ENCODE results near the gene C19orf12.

The C19orf12 gene

DNA sequence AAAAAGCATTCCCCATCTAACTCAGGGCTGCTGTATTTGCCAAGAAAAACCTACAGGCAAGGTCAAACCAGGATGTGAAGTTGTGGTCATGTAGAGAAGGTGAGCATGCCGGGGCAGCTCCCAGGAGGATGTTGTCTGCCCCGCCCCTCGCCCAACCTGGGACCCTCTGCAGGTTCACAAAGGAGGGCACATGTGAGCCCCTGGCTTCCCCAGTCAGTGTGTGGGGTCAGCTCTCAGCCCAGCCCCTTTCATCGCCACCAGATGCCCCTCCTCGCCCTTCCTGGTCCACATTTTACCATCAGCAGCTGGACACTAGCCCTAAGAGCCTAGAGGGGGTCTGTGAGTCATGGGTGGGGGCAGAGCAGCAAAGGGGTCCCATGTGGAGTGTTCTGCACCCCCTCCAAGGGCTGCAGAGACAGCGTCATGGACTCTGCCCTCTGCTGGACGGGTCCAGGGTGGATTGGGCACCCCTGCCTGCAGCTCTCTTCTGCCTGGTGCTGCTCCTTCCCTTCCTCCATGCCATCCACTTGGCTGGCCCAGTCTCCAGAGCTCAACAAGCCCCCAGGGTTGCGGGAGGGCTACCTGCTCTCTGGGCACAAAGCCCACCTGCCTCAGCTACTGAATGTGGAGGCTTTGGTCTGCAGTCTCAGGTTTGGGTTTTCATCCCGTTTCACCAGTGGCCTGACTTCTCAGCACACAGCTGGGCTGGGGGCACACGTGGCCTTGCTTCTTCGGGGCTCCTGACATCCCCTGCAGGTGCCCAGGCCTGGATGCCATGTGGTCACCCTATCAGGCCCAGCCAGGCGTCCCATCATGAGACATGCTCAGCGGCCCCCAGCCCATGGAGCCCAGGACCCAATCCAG lies 46.1 kb downstream of the C19orf12 start:
- Histone ChIP-seq H2AFZ (ENCODE audit: low read depth, low read length, severe bottlenecking) (no peak overlapping the region), H3K4me2 (ENCODE audit: low read depth, low read length, poor library complexity, severe bottlenecking) (no peak overlapping the region), H3K27ac (ENCODE audit: low read depth, low read length) (no peak overlapping the region), H3K36me3 (ENCODE audit: low read length) (no peaks in the 10 kb centered on the region), H3K79me2 (ENCODE audit: insufficient read depth, low read length) (no peaks in the 10 kb centered on the region), H4K20me1 (ENCODE audit: low read depth, low read length) (no peaks in the 10 kb centered on the region), H3K27me3 (ENCODE audit: low read length) (no peaks in the 10 kb centered on the region), H3K4me3 (ENCODE audit: insufficient read depth, low read length, poor library complexity, severe bottlenecking) (no peak overlapping the region), H3K9me3 (ENCODE audit: insufficient read depth, low read length) (no peaks in the 10 kb centered on the region), H3K9ac (ENCODE audit: low read length) (no peak overlapping the region), H3F3A (ENCODE audit: insufficient read depth) (peaks cover 7% of the 10 kb centered on the region), H3K9me2 (replicated peaks; ENCODE audit: insufficient read depth, low read length) (no peaks in the 10 kb centered on the region)
- TF ChIP-seq, protein P1, sequence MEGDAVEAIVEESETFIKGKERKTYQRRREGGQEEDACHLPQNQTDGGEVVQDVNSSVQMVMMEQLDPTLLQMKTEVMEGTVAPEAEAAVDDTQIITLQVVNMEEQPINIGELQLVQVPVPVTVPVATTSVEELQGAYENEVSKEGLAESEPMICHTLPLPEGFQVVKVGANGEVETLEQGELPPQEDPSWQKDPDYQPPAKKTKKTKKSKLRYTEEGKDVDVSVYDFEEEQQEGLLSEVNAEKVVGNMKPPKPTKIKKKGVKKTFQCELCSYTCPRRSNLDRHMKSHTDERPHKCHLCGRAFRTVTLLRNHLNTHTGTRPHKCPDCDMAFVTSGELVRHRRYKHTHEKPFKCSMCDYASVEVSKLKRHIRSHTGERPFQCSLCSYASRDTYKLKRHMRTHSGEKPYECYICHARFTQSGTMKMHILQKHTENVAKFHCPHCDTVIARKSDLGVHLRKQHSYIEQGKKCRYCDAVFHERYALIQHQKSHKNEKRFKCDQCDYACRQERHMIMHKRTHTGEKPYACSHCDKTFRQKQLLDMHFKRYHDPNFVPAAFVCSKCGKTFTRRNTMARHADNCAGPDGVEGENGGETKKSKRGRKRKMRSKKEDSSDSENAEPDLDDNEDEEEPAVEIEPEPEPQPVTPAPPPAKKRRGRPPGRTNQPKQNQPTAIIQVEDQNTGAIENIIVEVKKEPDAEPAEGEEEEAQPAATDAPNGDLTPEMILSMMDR (IDR thresholded peaks at IDR 0.05; ENCODE audit: insufficient read depth, low read length, poor library complexity, severe bottlenecking) = no peak
- no peak for TF ChIP-seq EZH2phosphoT487 (conservative IDR thresholded peaks at IDR 0.05; ENCODE audit: low read length)

DNA sequence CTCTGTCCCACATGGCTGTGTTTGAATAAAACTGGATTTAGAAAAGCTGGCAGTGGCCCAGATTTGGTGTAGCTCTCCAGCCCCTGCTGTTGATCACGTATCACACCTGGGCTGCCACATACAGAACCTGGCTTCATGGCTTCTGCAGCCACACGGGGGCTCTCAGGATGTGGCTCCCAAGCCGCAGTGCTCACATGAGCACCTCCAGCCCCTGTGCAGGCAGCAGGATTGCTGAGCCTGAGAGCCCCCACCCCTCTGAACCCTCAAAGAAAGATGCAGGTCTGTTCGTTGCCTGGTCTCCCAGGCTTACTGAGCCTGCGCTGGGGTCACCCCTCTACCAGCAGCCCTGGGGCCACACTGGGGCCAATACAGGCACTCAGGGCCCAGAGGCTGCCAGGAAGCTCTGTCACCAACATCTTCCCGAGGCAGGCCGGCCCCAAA lies 47.1 kb downstream of the C19orf12 start:
- H3K36me3 ChIP-seq (ENCODE audit: low read length) = no peaks in the 10 kb centered on the region
- no peak overlapping the region for H2AFZ ChIP-seq (ENCODE audit: low read depth, low read length, severe bottlenecking)
- no peak overlapping the region for H3K4me2 ChIP-seq (ENCODE audit: low read depth, low read length, poor library complexity, severe bottlenecking)
- H3K9me2 ChIP-seq (replicated peaks; ENCODE audit: insufficient read depth, low read length) = no peaks in the 10 kb centered on the region
- H3K79me2 ChIP-seq (ENCODE audit: insufficient read depth, low read length) = no peaks in the 10 kb centered on the region
- TF ChIP-seq, protein P1 (IDR thresholded peaks at IDR 0.05; ENCODE audit: insufficient read depth, low read length, poor library complexity, severe bottlenecking) = no peak
- no peak for TF ChIP-seq EZH2phosphoT487 (conservative IDR thresholded peaks at IDR 0.05; ENCODE audit: low read length)
- peaks cover 7% of the 10 kb centered on the region for H3F3A ChIP-seq (ENCODE audit: insufficient read depth)
- H3K27ac ChIP-seq (ENCODE audit: low read depth, low read length) = no peak overlapping the region
- H4K20me1 ChIP-seq (ENCODE audit: low read depth, low read length) = no peaks in the 10 kb centered on the region
- no peak overlapping the region for H3K9ac ChIP-seq (ENCODE audit: low read length)
- H3K4me3 ChIP-seq (ENCODE audit: insufficient read depth, low read length, poor library complexity, severe bottlenecking) = no peak overlapping the region
- no peaks in the 10 kb centered on the region for H3K9me3 ChIP-seq (ENCODE audit: insufficient read depth, low read length)
- H3K27me3 ChIP-seq (ENCODE audit: low read length) = no peaks in the 10 kb centered on the region

GRCh38 chr19:29667387-29667783 lies 47.7 kb downstream of the C19orf12 start:
- H3K4me3 ChIP-seq (ENCODE audit: insufficient read depth, low read length, poor library complexity, severe bottlenecking) = no peak overlapping the region
- peaks cover 5% of the 10 kb centered on the region for H3F3A ChIP-seq (ENCODE audit: insufficient read depth)
- H3K27ac ChIP-seq (ENCODE audit: low read depth, low read length) = no peak overlapping the region
- TF ChIP-seq, protein P1 (IDR thresholded peaks at IDR 0.05; ENCODE audit: insufficient read depth, low read length, poor library complexity, severe bottlenecking) = no peak
- TF ChIP-seq EZH2phosphoT487 (conservative IDR thresholded peaks at IDR 0.05; ENCODE audit: low read length) = no peak
- H4K20me1 ChIP-seq (ENCODE audit: low read depth, low read length) = no peaks in the 10 kb centered on the region
- H3K79me2 ChIP-seq (ENCODE audit: insufficient read depth, low read length) = no peaks in the 10 kb centered on the region
- no peak overlapping the region for H2AFZ ChIP-seq (ENCODE audit: low read depth, low read length, severe bottlenecking)
- H3K9ac ChIP-seq (ENCODE audit: low read length) = no peak overlapping the region
- H3K9me2 ChIP-seq (replicated peaks; ENCODE audit: insufficient read depth, low read length) = no peaks in the 10 kb centered on the region
- no peaks in the 10 kb centered on the region for H3K9me3 ChIP-seq (ENCODE audit: insufficient read depth, low read length)
- no peak overlapping the region for H3K4me2 ChIP-seq (ENCODE audit: low read depth, low read length, poor library complexity, severe bottlenecking)
- H3K27me3 ChIP-seq (ENCODE audit: low read length) = no peaks in the 10 kb centered on the region
- no peaks in the 10 kb centered on the region for H3K36me3 ChIP-seq (ENCODE audit: low read length)
